HepG2 (cell line): ENCODE measurements around the gene GAD1. TPM values are rescaled to one million over a fixed set of nuclear protein-coding genes. Genes with fewer than 3 reads are reported as not detected.

Source experiments
- CEBPB ChIP-seq: IDR thresholded peaks from 2 replicates; pipeline ENCODE4 v1.6.1; 2011; ENCODE audit warnings: low read depth, low read length, improper control_type of control experiment, borderline replicate concordance
- ERF ChIP-seq: IDR thresholded peaks from 2 replicates; pipeline ENCODE4 v1.6.1; 2018; ENCODE audit warnings: missing biosample characterization, missing genetic modification reagents
- HOXD1 ChIP-seq: sonication (generic); formaldehyde crosslinking; IDR thresholded peaks from 2 replicates; pipeline ENCODE4 v1.5.0; 2020; ENCODE audit warnings: missing genetic modification reagents
- JUND ChIP-seq: sonication (generic); formaldehyde crosslinking; IDR thresholded peaks from 2 replicates; pipeline ENCODE4 v1.8.0; 2022; ENCODE audit warnings: mild to moderate bottlenecking, missing genetic modification reagents
- MAZ ChIP-seq, 2 experiments: sonication (generic) in 1 of 2; formaldehyde crosslinking in 1 of 2; IDR thresholded peaks; 2 replicates each; pipeline versions ENCODE4 v1.5.0 to v1.6.1; 2012 to 2020; ENCODE audit warnings: low read depth in 2 of 2, mild to moderate bottlenecking in 2 of 2, borderline replicate concordance in 1 of 2, improper control_type of control experiment in 1 of 2, low read length in 1 of 2, missing genetic modification reagents in 1 of 2, moderate library complexity in 1 of 2
- MIER2 ChIP-seq: IDR thresholded peaks from 2 replicates; pipeline ENCODE4 v1.6.1; 2016; ENCODE audit warnings: missing biosample characterization, missing genetic modification reagents
- MTA3 ChIP-seq: sonication (generic); formaldehyde crosslinking; IDR thresholded peaks from 2 replicates; pipeline ENCODE4 v1.4.0; 2020; ENCODE audit warnings: missing genetic modification reagents
- NAIF1 ChIP-seq: sonication (generic); formaldehyde crosslinking; IDR thresholded peaks from 2 replicates; pipeline ENCODE4 v1.5.0; 2020; ENCODE audit warnings: mild to moderate bottlenecking, missing genetic modification reagents, borderline replicate concordance
- PCBP2 ChIP-seq: fragments of 200-400 bp; formaldehyde crosslinking; optimal IDR thresholded peaks from 2 replicates; pipeline ENCODE3; 2018; ENCODE audit warnings: low read length, low read depth; ENCODE audit not compliant: poor library complexity, severe bottlenecking
- PHB2 ChIP-seq: fragments of 450-650 bp; IDR thresholded peaks from 2 replicates; pipeline ENCODE4 v1.6.1; 2018; ENCODE audit not compliant: partially characterized antibody
- SNRNP70 ChIP-seq: fragments of 200-400 bp; formaldehyde crosslinking; IDR thresholded peaks from 2 replicates; pipeline ENCODE4 v1.6.1; 2017; ENCODE audit warnings: mild to moderate bottlenecking, low read depth, low read length, moderate library complexity
- STAG1 ChIP-seq: sonication (generic); formaldehyde crosslinking; IDR thresholded peaks from 2 replicates; pipeline ENCODE4 v1.4.0; 2020; ENCODE audit warnings: missing genetic modification reagents
- ZFP90 ChIP-seq: sonication (generic); formaldehyde crosslinking; IDR thresholded peaks from 2 replicates; pipeline ENCODE4 v1.8.0; 2022; ENCODE audit warnings: missing genetic modification reagents, mild to moderate bottlenecking, inconsistent platforms, borderline replicate concordance
- ZNF598 ChIP-seq: sonication (generic); formaldehyde crosslinking; IDR thresholded peaks from 2 replicates; pipeline ENCODE4 v1.5.1; 2020; ENCODE audit warnings: mild to moderate bottlenecking, missing genetic modification reagents, borderline replicate concordance
- ZNF709 ChIP-seq: sonication (generic); formaldehyde crosslinking; IDR thresholded peaks from 2 replicates; pipeline ENCODE4 v1.5.0; 2020; ENCODE audit warnings: mild to moderate bottlenecking, missing genetic modification reagents
- ZNF891 ChIP-seq: sonication (generic); formaldehyde crosslinking; IDR thresholded peaks from 2 replicates; pipeline ENCODE4 v1.5.0; 2020; ENCODE audit warnings: mild to moderate bottlenecking, missing genetic modification reagents
- polyA plus RNA-seq, 8 experiments: library from polyadenylated mRNA; depleted of rRNA in 3 of 8; stranded (reverse) in 7 of 8; unstranded in 1 of 8; fragments of >200 nt; fragmentation: Illumina TruSeq in 4 of 8; extraction: Trizol in 4 of 8; gene quantifications; 2 replicates each; pipeline versions ENCODE4 v1.2.1 to v1.2.3, GENCODE V29; 2011 to 2016; ENCODE audit warnings: low read depth in 4 of 8, missing spikeins in 1 of 8, mixed read lengths in 1 of 8; ENCODE audit not compliant: insufficient read depth in 1 of 8
- total RNA-seq, 5 experiments: library from RNA; depleted of rRNA; stranded (reverse); fragments of >200 nt; fragmentation: Illumina TruSeq; extraction: Trizol; gene quantifications; 2 replicates each; pipeline ENCODE4 v1.2.3, GENCODE V29; 2016; ENCODE audit warnings: low read depth in 1 of 5
- TF ChIP-seq, protein P1 (sequence below): sonication (generic); formaldehyde crosslinking; IDR thresholded peaks from 2 replicates; pipeline ENCODE4 v1.5.0; 2020; ENCODE audit warnings: missing genetic modification reagents
- TF ChIP-seq, protein P2 (sequence below): sonication (generic); formaldehyde crosslinking; IDR thresholded peaks from 2 replicates; pipeline ENCODE4 v1.8.0; 2022; ENCODE audit warnings: missing genetic modification reagents, mild to moderate bottlenecking, moderate library complexity, borderline replicate concordance
- TF ChIP-seq, protein P3 (sequence below): sonication (generic); formaldehyde crosslinking; IDR thresholded peaks from 2 replicates; pipeline ENCODE4 v1.8.1; 2023; ENCODE audit warnings: mild to moderate bottlenecking, missing genetic modification reagents
- TF ChIP-seq, protein P4 (sequence below): sonication (generic); formaldehyde crosslinking; IDR thresholded peaks from 2 replicates; pipeline ENCODE4 v1.4.0; 2020; ENCODE audit warnings: missing genetic modification reagents
- TF ChIP-seq, protein P5 (sequence below): IDR thresholded peaks from 2 replicates; pipeline ENCODE4 v1.6.1; 2018; ENCODE audit warnings: missing genetic modification reagents, mild to moderate bottlenecking, missing compliant biosample characterization

Gene GAD1
- total and polyA plus RNA-seq, 2 of the 13 experiments (the other 11 are each of a cell fraction or from before 2014, with no cell fraction given): 0.09 to 0.13 TPM

DNA sequence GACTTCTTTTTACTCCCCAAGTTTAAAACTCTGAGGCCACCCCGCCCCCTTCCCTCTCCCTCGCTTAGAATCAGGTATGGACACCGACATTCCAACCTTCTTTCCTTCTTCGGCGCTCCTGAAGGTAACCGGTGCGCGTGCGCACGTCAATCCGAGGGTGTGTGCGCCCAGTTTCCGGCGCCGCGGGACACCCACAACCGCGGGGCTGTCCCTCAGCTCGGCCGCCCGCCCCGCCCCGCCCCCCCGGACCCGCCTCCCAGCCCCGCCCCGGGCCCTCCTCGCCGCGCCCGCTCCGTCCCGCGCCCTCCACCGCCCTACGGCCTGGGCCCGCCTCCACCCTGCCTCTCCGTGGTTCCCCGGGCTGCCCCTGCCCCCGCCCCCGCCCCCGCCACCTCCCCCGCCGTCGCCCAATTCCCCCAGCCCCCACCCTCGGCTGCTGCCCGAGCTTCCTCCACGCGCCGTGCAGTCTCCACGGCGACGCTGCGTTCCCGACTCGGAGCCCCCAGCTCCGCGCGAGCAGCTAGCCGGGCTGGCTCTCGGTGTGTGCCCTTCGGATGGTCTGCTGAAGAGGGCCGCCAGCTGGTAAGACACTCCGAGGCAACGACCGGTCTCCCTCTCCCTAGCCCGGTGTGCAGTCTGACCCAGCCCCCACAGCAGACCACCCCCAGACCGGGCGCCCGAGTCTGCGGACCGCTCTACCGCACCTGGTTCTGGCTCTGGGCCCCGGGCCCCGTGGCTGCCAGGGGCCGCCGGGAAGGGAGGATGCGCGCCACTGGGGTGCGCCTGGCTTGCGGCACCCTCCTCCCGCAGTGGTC is 45.9 kb upstream of the GAD1 start (continued):
- TF ChIP-seq, protein P1, sequence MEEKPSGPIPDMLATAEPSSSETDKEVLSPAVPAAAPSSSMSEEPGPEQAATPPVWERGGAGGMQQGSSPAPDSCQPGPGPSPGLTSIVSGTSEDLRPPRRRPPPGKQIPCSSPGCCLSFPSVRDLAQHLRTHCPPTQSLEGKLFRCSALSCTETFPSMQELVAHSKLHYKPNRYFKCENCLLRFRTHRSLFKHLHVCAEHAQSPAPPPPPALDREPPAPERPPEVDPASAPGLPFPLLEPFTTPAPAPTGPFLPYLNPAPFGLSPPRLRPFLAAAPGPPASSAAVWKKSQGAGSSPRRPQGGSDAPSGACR (CRISPR knock-in tag): peak; percentile 72; the same call in 1 of the 2 replicates
- TF ChIP-seq ZNF891 (CRISPR knock-in tag) (peak; percentile 92), ZNF709 (no peak), HOXD1 (CRISPR knock-in tag) (no peak), MAZ (IDR thresholded peaks at IDR 0.05; ENCODE audit: borderline replicate concordance, low read depth, low read length) (no peak; the same call in 1 of the 2 replicates), MAZ (CRISPR knock-in tag; IDR thresholded peaks at IDR 0.05; ENCODE audit: low read depth) (peak; percentile 71), JUND (no peak), CEBPB (no peak), ZNF598 (CRISPR knock-in tag) (peak; percentile 88; the same call in 1 of the 2 replicates), PCBP2 (no peak), STAG1 (peak; percentile 20; the same call in 1 of the 2 replicates), NAIF1 (CRISPR knock-in tag) (no peak), ERF (CRISPR knock-in tag) (no peak), MTA3 (CRISPR knock-in tag) (no peak), ZFP90 (CRISPR knock-in tag) (peak; percentile 78), SNRNP70 (no peak), PHB2 (no peak), MIER2 (no peak)
- TF ChIP-seq, protein P2, sequence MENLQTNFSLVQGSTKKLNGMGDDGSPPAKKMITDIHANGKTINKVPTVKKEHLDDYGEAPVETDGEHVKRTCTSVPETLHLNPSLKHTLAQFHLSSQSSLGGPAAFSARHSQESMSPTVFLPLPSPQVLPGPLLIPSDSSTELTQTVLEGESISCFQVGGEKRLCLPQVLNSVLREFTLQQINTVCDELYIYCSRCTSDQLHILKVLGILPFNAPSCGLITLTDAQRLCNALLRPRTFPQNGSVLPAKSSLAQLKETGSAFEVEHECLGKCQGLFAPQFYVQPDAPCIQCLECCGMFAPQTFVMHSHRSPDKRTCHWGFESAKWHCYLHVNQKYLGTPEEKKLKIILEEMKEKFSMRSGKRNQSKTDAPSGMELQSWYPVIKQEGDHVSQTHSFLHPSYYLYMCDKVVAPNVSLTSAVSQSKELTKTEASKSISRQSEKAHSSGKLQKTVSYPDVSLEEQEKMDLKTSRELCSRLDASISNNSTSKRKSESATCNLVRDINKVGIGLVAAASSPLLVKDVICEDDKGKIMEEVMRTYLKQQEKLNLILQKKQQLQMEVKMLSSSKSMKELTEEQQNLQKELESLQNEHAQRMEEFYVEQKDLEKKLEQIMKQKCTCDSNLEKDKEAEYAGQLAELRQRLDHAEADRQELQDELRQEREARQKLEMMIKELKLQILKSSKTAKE (CRISPR knock-in tag): no peak
- TF ChIP-seq, protein P3, sequence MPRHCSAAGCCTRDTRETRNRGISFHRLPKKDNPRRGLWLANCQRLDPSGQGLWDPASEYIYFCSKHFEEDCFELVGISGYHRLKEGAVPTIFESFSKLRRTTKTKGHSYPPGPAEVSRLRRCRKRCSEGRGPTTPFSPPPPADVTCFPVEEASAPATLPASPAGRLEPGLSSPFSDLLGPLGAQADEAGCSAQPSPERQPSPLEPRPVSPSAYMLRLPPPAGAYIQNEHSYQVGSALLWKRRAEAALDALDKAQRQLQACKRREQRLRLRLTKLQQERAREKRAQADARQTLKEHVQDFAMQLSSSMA: peak; percentile 52; the same call in 1 of the 2 replicates
- TF ChIP-seq, protein P4, sequence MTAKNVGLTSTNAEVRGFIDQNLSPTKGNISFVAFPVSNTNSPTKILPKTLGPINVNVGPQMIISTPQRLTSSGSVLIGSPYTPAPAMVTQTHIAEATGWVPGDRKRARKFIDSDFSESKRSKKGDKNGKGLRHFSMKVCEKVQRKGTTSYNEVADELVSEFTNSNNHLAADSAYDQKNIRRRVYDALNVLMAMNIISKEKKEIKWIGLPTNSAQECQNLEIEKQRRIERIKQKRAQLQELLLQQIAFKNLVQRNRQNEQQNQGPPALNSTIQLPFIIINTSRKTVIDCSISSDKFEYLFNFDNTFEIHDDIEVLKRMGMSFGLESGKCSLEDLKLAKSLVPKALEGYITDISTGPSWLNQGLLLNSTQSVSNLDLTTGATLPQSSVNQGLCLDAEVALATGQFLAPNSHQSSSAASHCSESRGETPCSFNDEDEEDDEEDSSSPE (CRISPR knock-in tag): no peak; the same call in none of the 2 replicates
- TF ChIP-seq, protein P5, sequence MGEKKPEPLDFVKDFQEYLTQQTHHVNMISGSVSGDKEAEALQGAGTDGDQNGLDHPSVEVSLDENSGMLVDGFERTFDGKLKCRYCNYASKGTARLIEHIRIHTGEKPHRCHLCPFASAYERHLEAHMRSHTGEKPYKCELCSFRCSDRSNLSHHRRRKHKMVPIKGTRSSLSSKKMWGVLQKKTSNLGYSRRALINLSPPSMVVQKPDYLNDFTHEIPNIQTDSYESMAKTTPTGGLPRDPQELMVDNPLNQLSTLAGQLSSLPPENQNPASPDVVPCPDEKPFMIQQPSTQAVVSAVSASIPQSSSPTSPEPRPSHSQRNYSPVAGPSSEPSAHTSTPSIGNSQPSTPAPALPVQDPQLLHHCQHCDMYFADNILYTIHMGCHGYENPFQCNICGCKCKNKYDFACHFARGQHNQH: peak; percentile 20; the same call in 1 of the 2 replicates
